ENCODE results near the gene SMIM38. TPM values are rescaled to one million over a fixed set of nuclear protein-coding genes. Genes with fewer than 3 reads are reported as not detected.

Gene SMIM38
- total and polyA plus RNA-seq, 7 donors = 0.03 to 0.54 (median 0.10) TPM; not detected in 1

DNA sequence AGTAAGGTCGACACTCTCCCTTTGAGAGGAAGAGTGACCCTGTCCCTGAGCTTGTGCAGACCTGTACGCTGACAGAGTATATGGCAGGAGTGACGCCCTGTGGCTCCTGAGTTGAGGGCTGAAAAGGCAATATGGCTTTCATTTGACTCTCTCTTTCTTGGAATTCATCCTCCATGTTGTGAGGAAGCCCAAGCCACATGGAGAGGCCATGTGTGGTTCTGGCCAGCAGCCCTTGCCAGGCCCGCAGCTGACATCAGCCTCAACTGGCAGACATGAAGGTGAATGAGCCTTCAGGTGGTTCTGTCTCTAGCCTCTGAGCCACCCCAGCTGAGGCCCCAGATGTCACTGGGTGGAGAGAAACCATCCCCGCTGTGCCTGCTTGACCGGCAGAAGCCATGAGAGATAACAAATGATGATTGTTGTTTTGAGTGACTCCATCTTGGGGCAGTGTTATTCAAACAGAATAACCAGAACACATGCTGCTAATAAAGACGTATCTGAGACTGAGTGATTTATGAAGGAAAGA is 31.9 kb downstream of the SMIM38 start:
- H3K27ac ChIP-seq = no peak overlapping the region
- intact Hi-C loops (cut with DNase I) = no loop called here
- no peaks in the 10 kb centered on the region for H3K4me1 ChIP-seq
- H3K36me3 ChIP-seq (ENCODE audit: insufficient read depth in 1 of 2, low read depth in 1 of 2) = no peaks in the 10 kb centered on the region
- H3K4me3 ChIP-seq = no peak overlapping the region
- DNase-seq = no peak
- H3K27me3 ChIP-seq (ENCODE audit: insufficient read depth in 3 of 3, low read length in 2 of 3) = peaks cover 0 to 6% (median 4%) of the 10 kb centered on the region in 3 donors
- no peak for ATAC-seq
- H3K9me3 ChIP-seq = no peaks in the 10 kb centered on the region
- TF ChIP-seq, protein P1, sequence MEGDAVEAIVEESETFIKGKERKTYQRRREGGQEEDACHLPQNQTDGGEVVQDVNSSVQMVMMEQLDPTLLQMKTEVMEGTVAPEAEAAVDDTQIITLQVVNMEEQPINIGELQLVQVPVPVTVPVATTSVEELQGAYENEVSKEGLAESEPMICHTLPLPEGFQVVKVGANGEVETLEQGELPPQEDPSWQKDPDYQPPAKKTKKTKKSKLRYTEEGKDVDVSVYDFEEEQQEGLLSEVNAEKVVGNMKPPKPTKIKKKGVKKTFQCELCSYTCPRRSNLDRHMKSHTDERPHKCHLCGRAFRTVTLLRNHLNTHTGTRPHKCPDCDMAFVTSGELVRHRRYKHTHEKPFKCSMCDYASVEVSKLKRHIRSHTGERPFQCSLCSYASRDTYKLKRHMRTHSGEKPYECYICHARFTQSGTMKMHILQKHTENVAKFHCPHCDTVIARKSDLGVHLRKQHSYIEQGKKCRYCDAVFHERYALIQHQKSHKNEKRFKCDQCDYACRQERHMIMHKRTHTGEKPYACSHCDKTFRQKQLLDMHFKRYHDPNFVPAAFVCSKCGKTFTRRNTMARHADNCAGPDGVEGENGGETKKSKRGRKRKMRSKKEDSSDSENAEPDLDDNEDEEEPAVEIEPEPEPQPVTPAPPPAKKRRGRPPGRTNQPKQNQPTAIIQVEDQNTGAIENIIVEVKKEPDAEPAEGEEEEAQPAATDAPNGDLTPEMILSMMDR (IDR thresholded peaks at IDR 0.05) = no peak
- WGBS, 3 donors = 88 to 92% (median 90%) methylated on average over 7 of the region's 7 CpGs

DNA sequence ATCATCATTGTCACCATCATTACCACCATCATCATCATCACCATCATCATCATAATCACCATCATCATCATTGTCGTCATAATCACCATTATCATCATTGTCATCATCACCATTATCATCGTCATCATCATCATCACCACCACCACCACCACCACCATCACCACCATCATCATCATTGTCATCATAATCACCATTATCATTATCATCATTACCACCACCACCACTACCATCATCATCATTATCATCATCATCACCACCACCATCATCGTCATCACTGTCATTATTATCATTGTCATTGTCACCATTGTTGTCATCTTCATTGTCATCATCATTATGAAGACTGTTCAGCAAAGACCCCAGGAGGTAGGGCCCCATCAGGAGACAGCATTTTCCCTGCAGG is 33.3 kb downstream of the SMIM38 start:
- H3K9me3 ChIP-seq = no peaks in the 10 kb centered on the region
- DNase-seq = no peak
- intact Hi-C loops (cut with DNase I) = no loop called here
- H3K27me3 ChIP-seq (ENCODE audit: insufficient read depth in 3 of 3, low read length in 2 of 3) = peaks cover 0 to 8% (median 4%) of the 10 kb centered on the region in 3 donors
- H3K4me1 ChIP-seq = no peaks in the 10 kb centered on the region
- ATAC-seq = no peak
- H3K36me3 ChIP-seq (ENCODE audit: insufficient read depth in 1 of 2, low read depth in 1 of 2) = no peaks in the 10 kb centered on the region
- H3K4me3 ChIP-seq = no peak overlapping the region
- no peak overlapping the region for H3K27ac ChIP-seq
- TF ChIP-seq, protein P1 (IDR thresholded peaks at IDR 0.05) = no peak
- 81 to 88% (median 81%) methylated on average over 3 of the region's 3 CpGs for WGBS, 3 donors

DNA sequence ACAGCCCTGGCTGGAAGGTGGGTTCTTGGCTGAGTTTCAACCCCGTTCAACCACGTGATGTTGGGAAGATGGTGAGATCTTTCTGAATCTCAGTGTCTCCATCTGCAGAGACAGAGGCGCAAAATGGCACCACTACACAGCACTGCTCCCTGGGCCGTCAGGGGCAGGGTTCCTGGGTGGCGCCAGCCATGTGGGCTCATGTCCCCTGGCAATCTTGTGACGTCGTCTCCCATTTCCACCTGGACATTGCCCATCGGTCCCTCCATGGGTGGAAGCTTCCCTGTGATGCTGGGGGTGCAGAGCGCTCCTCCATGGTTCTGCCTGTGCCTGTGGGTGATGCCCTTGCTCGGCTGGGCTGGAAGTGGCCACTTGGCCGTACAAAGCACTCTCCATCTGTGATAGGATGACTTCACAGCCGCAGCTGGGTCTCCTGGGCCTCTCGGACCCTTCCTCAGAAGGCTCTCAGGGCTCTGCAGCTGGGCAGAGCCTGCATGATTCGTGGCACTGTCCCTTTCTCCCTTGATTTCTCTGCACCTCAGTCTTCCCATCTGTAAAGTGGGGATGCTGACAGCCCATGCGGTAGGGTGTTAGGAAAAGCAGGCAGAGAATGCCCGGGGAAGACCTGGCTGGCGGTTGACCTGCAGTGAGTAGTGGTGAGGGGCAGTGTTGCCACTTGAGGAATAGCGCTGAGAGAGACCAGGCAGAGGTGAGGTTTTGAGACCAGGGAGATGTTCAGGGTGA is 35.2 kb downstream of the SMIM38 start:
- DNase-seq = no peak
- Histone ChIP-seq H3K27ac (no peak overlapping the region), H3K27me3 (ENCODE audit: insufficient read depth in 3 of 3, low read length in 2 of 3) (peaks cover 0 to 9% (median 6%) of the 10 kb centered on the region in 3 donors), H3K36me3 (ENCODE audit: insufficient read depth in 1 of 2, low read depth in 1 of 2) (no peaks in the 10 kb centered on the region), H3K9me3 (no peaks in the 10 kb centered on the region), H3K4me3 (no peak overlapping the region), H3K4me1 (no peaks in the 10 kb centered on the region)
- intact Hi-C loops (cut with DNase I) = no loop called here
- TF ChIP-seq, protein P1 (IDR thresholded peaks at IDR 0.05) = no peak
- ATAC-seq = no peak
- 84 to 87% (median 85%) methylated on average over 18 of the region's 18 CpGs for WGBS, 3 donors

DNA sequence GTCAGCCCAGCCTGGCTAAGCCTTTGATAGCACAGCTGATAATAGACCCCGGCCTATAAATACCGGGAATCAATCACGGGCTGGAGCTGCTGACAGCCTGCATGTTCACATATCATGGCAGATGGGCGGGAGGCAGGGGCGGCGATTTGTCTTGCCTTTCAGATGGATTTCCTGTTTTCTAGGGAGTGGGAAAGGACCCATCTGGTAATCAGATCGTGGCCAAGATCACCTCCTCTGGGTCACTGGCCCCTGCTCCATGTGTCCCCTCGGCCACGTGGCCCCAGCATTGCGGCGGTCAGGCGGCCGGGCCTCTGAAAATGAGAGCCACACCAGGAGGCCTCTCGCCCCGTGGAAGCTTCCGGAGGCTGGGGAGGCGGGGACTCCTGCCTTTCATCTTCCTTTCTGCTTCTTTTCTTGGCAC is 36.6 kb downstream of the SMIM38 start:
- TF ChIP-seq, protein P1 (IDR thresholded peaks at IDR 0.05) = no peak
- DNase-seq (no peak), ATAC-seq (no peak)
- no peak overlapping the region for H3K4me3 ChIP-seq
- 45 to 54% (median 53%) methylated on average over 17 of the region's 17 CpGs for WGBS, 3 donors
- H3K36me3 ChIP-seq (ENCODE audit: insufficient read depth in 1 of 2, low read depth in 1 of 2) = no peaks in the 10 kb centered on the region
- H3K9me3 ChIP-seq = no peaks in the 10 kb centered on the region
- H3K27ac ChIP-seq = no peak overlapping the region
- intact Hi-C loops (cut with DNase I) = no loop called here
- H3K4me1 ChIP-seq = no peaks in the 10 kb centered on the region
- peaks cover 0 to 4% (median 3%) of the 10 kb centered on the region in 3 donors for H3K27me3 ChIP-seq (ENCODE audit: insufficient read depth in 3 of 3, low read length in 2 of 3)
